Measurements from ENCODE around the gene ZNF423.

GRCh38 chr16:49516382-49517036 is 339.4 kb downstream of the ZNF423 start:
- TF ChIP-seq REST (IDR thresholded peaks at IDR 0.05; ENCODE audit: insufficient read depth in 1 of 2, low read depth in 2 of 2, low read length in 2 of 2) (no peak), FOXP2 (optimal IDR thresholded peaks at IDR 0.05; ENCODE audit: borderline replicate concordance, extremely low read depth, extremely low read length, insufficient read depth) (no peak)

Measured in PFSK-1 (cell line).